ENCODE results near the gene ADH1C.
"Not testable (repeated sequence)": the region's sequence is repeated elsewhere in the genome, so short reads cannot be mapped to it uniquely, and the experiment has no call there.

The ADH1C gene

GRCh38 chr4:99352602-99353537 is at the start of gene ADH1C:
ADH1C (minus strand) TSS chr4:99352746; CDS start chr4:99352675, 71 bp downstream.
- no peak for FAIRE-seq

- FAIRE-seq, result no peak
These were observed 48.3 kb upstream of the ADH1C start for GRCh38 chr4:99400831-99401230.

- no peak for FAIRE-seq
These were observed 46.5 kb upstream of the ADH1C start for GRCh38 chr4:99399017-99399416.

GRCh38 chr4:99395595-99396364 is 43.2 kb upstream of the ADH1C start:
- no peak for FAIRE-seq

- peak; percentile 37 for FAIRE-seq
These were observed 42.4 kb upstream of the ADH1C start for GRCh38 chr4:99394896-99395295.

- FAIRE-seq, result no peak
These were observed 37.5 kb upstream of the ADH1C start for GRCh38 chr4:99390055-99390454.

- no peak for FAIRE-seq
These were observed 37.1 kb upstream of the ADH1C start for GRCh38 chr4:99389606-99390005.

- FAIRE-seq, result no peak
These were observed 31.4 kb upstream of the ADH1C start for GRCh38 chr4:99383833-99384392.

GRCh38 chr4:99383399-99383798 is 30.9 kb upstream of the ADH1C start:
- FAIRE-seq, result no peak

GRCh38 chr4:99382745-99383360 is 30.3 kb upstream of the ADH1C start:
- FAIRE-seq, result no peak

GRCh38 chr4:99381588-99382175 is 29.1 kb upstream of the ADH1C start:
- FAIRE-seq, result no peak

GRCh38 chr4:99379571-99379970 is 27.0 kb upstream of the ADH1C start:
- no peak for FAIRE-seq

- FAIRE-seq, result no peak
These were observed 26.3 kb upstream of the ADH1C start for GRCh38 chr4:99378876-99379275.

- FAIRE-seq, result not testable (repeated sequence)
These were observed 24.8 kb upstream of the ADH1C start for GRCh38 chr4:99377341-99377740.

GRCh38 chr4:99372464-99372863 is 19.9 kb upstream of the ADH1C start:
- FAIRE-seq, result not testable (repeated sequence)

- FAIRE-seq, result not testable (repeated sequence)
These were observed 15.3 kb upstream of the ADH1C start for GRCh38 chr4:99367817-99368216.

GRCh38 chr4:99366491-99366890 is 13.9 kb upstream of the ADH1C start:
- no peak for FAIRE-seq

- FAIRE-seq, result no peak
These were observed 10.2 kb upstream of the ADH1C start for GRCh38 chr4:99362768-99363167.

- FAIRE-seq, result no peak
These were observed 9.3 kb upstream of the ADH1C start for GRCh38 chr4:99361899-99362275.

- no peak for FAIRE-seq
These were observed 8.8 kb upstream of the ADH1C start for GRCh38 chr4:99361268-99361898.

- no peak for FAIRE-seq
These were observed 7.1 kb upstream of the ADH1C start for GRCh38 chr4:99359480-99360204.

- no peak for FAIRE-seq
These were observed 5.4 kb upstream of the ADH1C start for GRCh38 chr4:99357948-99358347.

Measured in A204.1 (cell line).